GM12801 (cell line): ENCODE data around the gene NUMA1.

ENCODE experiments used
- TF ChIP-seq, protein P1 (sequence below): IDR thresholded peaks from one replicate; pipeline ENCODE4 v1.5.1; 2011; ENCODE audit warnings: control low read depth; ENCODE audit not compliant: insufficient read length; ENCODE audit errors: extremely low read depth

NUMA1 gene

DNA sequence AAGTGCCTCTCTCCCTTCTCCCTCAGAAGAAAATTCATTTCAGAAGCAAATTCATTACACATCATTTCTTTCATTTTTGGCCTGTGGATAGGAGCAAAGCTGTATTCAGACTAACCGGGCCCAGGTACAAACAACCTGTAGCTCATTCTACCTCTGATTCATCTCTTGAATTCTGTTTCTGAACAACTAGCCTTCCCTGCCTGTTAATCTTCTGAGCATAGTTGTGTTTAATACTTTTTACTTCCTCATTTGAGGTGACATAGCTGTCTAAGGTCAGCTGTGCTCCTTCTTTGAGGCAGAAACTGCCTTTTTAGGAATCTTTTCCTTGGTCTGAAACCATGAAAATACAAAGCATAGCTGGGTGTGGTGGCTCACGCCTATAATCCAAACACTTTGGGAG is 94.2 kb downstream of the NUMA1 start:
- TF ChIP-seq, protein P1, sequence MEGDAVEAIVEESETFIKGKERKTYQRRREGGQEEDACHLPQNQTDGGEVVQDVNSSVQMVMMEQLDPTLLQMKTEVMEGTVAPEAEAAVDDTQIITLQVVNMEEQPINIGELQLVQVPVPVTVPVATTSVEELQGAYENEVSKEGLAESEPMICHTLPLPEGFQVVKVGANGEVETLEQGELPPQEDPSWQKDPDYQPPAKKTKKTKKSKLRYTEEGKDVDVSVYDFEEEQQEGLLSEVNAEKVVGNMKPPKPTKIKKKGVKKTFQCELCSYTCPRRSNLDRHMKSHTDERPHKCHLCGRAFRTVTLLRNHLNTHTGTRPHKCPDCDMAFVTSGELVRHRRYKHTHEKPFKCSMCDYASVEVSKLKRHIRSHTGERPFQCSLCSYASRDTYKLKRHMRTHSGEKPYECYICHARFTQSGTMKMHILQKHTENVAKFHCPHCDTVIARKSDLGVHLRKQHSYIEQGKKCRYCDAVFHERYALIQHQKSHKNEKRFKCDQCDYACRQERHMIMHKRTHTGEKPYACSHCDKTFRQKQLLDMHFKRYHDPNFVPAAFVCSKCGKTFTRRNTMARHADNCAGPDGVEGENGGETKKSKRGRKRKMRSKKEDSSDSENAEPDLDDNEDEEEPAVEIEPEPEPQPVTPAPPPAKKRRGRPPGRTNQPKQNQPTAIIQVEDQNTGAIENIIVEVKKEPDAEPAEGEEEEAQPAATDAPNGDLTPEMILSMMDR = no peak

DNA sequence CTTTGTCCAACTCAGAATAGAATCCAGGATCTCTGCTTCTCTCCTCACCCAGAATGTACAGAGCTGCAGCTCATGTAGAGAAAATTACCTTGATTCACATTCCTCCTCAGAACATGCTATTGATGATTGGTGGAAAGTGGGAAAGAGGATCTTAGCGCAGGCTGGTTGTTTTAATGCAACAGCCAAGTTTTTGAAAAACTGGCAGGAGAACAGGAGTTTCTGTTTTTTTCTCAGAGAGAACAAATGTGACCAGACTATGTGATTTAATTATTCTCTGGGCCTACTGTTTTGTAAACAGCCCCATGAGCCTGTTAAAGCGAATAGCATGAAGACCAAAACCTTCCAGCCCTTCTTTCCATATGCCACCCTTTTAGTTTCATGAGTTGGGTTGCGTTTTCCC is 100.7 kb downstream of the NUMA1 start:
- TF ChIP-seq, protein P1 = no peak

DNA sequence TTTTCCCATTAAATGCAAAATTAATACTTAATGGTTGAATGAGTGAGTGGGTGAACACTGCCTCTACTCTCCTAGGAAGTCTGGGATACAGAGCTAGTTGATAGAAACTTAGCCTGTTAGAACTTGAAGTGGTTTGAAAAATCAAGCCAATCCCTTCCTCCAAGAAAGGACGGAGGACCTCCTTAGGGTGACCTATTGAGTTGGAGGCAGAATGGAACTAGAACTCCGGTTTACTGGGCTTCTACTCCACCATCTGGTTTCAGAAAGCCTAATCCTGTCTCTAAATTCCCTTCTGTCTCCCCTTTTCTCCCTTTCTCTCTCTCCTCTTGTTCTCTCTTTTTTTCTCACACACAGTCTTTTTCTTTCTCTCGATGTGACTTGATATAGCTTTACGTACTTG is 101.2 kb downstream of the NUMA1 start:
- TF ChIP-seq, protein P1 = no peak

DNA sequence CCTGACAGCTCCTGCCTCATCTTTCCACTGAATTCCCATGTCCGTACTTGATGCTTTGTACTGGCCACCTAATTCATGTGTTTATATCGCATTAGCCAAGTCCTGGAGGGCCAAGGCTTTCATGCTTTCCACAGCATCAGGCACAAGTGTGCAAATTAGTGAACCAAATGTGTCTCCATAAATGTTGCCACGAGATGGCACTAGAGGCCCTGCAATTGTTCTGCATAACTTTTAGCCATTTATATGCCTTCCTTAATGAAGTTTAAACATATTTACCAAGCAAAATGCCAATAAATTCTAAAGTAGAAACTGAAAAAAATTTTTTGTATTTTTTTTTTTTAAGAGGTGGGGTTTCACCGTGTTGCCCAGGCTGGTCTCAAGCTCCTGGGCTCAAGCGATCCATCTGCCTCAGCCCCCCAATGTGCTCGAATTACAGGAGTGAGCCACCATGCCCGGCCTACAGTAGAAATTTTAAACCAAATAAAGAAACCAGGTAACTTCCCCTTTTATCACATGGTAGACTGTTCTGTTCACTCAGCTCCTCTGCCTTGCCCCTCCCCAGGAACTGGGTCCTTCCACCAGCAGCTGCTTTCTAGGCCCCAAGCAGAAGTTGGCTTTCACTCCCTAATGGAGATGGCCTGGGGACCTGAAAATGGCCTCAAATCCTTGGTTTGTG is 102.5 kb downstream of the NUMA1 start:
- TF ChIP-seq, protein P1 = no peak

DNA sequence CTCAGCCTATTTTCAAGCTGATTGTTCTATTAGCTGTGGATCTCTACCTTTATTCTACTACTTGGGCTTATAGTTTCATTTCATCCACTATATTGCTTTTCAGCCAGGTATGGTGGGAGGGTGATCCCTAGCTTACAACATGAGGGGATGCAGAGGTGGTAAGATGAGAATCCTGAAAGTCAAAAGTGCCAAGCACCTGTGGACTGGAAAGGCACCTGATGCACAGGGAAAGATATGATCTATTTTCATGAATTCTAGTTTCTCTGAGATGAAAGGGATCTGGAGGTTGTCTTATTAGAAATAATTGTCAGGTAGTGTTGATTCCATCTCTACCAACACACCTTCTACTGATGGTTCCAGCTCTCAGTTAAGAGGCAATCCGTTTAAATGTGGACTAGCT is 103.3 kb downstream of the NUMA1 start:
- TF ChIP-seq, protein P1 = no peak

DNA sequence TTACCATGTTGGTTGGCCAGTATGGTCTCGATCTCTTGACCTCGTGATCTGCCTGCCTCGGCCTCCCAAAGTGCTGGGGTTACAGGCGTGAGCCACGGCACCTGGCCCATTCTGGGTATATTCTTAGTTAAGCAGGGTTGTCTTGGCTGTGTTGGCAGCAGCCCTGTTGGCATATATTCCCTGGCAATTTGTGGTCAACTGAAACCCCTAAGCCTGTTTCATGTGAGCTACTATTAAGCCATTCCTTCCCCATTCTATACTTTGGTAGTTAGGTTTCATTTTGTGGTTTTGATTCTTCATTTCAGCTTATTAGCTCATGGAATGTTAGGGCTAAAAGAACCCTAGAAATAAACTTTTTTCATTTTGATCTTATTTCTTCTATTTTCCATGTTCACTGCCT is 103.8 kb downstream of the NUMA1 start:
- TF ChIP-seq, protein P1 = no peak

DNA sequence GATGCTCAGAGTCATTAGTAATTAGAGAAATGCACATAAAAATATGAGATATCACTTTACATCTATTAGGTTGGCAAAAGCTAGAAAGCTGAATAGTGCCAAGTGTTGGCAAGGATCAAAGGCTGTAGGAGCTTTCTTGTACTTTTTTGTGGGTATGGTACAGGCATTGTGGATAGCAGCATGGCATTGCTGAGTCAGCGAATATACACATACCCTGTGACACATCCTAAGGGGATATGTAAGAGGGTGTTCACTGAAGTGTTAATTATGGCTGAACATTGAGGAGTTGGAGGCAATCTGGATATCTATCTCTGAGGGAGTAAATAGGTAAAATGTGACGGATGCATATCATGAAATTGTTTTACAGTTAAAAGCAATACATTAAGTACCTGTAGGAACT is 108.7 kb downstream of the NUMA1 start:
- TF ChIP-seq, protein P1 = no peak

DNA sequence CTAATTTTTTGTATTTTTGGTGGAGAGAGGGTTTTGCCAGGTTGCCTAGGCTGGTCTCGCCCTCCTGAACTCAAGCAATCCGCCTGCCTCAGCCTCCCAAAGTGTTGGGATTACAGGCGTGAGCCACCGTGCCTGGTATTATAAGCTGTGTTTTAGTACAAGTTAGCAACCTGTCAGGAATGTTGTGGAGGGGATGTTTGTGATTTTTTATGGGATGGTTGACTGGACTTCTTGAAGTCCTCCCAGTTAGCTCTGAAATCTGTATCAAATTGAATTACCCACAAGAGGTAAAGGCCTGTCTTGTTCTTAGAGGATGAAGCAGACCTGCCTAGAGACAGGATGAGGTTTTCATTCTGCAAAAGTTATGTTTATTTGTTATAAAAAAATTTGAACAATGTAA is 115.7 kb downstream of the NUMA1 start:
- TF ChIP-seq, protein P1 = no peak
